HG02623 (cell line): Measurements from ENCODE around the gene SRCIN1.
"Not testable (repeated sequence)": the region's sequence is repeated elsewhere in the genome, so short reads cannot be mapped to it uniquely, and the experiment has no call there.

ENCODE experiments used
- ATAC-seq: cut with Tn5 transposase; IDR thresholded peaks from one replicate; pipeline ENCODE4 v1.9.1; 2021; ENCODE audit warnings: moderate library complexity; ENCODE audit not compliant: unreplicated experiment

Gene SRCIN1

GRCh38 chr17:38546396-38546795 is 59.4 kb downstream of the SRCIN1 start:
- no peak for ATAC-seq

DNA sequence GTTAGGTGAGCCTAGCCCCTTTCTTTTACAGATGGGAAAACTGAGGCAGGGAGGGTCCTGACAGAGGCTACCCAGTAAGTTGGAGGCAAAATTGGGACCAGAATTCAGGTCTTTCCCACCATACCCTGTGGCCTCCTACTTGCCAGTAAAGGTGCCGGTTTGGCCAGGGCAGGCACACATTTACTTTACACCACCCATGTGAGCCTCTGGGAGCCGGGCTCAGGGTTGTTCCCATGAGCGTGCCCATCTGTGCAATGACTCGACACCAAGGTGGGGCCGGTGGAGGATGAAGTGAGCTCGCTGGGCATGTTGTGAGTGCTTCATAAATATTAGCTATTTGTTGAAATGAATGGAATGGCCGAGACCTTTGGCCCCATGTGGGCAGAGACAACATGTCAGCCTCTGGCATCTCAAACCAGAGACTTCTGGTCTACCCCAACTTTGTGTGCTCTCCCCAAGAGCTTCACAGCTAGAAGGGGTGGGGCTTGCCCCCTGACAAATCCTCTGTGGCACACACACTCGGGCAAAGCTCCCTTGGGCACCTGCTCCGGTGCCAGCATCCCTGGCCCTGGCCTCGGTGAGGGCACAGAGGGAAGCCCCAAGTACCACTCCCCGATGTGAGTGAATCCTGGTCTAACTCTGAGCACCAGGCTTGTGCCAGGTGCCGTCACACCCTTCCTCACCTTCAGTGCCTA is 60.1 kb downstream of the SRCIN1 start:
- ATAC-seq = no peak

DNA sequence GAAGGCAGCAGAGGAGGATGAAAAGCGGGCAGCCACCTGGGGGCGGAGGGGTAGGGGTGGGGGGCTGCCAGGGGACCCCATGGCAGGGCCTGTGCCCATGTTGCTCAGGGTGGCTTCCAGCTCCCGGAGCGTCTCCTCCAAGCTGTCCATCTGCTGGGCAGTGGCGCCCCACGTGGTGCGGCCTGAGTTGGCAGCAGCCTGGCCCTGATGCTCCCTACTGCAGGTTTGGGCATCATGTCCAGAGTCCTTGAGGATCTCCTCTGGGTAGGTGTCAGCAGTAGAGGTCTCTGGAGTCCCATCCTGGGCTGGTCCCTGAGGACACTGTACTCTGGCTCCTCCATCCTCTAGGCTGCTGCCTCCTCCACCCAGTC is 60.9 kb downstream of the SRCIN1 start:
- no peak for ATAC-seq

- ATAC-seq = no peak
These were observed 61.4 kb downstream of the SRCIN1 start for GRCh38 chr17:38544175-38544838.

DNA sequence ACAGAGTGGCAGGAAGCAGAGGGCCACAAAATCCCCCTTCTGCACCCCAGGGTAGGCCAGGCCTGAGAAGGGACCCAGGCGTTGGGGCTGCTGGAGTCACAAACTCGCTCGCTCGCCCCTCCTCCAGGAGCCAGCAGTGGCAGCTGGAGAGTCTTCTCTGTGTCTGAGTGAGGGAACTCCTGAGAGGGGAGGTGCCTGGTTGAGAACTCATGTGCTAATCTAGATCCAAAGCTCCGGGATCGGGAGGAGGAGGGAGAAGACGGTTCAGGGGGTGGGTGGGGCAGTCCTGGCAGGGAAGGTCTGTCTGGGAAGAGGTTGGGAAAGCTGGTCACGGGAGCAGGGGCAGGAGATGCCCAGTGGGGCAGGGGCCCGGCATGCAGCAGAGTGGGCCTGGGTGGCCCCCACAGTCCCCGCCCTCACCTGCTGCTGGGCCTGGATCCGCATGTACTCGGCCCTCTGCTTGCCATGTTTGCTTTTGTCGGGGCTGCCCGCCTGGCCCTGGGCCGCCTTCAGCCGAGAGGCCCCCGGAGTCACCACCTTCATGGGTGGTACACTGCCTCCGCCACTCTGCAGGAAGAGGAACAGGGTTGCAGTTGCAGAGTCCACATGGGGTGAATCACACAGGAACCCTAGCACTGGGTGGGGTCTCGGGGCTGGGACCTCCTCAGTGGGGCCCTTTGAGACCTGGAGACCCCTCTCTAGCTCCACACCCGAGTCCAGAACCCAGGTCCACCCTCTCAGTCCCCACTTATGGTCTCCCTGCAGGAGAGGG is 62.2 kb downstream of the SRCIN1 start:
- ATAC-seq = no peak

DNA sequence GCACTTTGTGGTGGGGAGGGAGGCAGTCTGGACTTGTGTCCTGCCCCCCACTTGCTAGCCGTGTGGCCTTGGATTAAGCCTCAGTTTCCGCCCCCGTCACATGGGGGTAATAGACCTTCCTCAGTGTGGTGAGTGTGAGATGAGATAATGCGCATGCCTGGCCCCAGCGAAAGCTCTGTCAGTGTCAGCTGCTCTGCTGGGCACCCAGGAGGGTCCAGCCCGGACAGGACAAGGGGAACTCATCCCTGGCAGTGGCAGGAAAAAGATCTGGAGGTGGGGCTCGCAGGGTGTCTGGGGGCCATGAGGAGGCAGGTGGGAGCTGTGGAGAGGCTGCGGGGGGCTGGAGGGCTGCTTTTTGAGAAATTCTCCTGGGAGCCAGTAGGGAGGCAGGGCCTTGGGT is 63.5 kb downstream of the SRCIN1 start:
- no peak for ATAC-seq

DNA sequence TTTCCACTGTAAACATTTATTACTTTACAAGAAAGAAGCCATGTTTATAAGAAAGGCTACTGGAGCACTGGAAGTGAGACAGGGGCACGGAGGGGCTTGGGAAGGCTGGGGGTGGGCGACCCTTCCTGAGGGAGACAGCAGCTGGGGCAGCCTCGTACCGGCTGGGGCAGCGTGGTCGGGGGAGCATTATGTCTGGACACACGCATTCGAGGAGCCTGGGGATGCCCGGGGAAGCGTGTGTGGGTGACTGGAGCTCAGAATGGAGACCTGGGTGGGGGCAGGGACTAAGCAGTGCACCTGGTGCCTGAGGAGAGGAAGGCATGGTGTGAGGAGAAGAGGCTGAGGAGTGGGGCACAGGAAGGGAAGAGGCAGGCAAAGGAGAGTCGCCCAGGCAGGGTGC is 64.5 kb downstream of the SRCIN1 start:
- ATAC-seq = no peak

DNA sequence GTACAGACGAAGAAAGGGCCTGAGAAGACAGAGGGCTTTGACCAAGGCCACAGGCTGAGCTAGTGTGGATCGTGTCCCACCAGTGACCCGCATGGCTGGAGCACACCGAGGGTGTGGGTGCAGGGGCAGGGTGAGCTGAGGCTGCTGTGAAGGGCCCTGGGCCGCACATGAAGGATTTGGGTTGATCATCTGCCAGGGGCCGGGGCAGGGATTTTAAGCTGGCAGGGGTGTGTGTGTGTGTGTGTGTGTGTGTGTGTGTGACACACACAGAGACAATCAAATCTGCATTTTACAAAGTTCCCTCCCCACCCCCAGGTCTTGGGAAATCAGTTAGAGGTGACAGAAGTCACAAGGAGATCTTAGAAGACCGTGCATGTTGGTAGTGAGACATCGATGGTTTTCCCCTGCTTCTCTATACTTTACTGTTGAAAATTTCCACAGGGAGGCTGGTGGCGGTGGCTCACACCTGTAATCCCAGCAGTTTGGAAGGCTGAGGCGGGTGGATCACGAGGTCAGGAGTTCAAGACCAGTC is 65.2 kb downstream of the SRCIN1 start:
- no peak for ATAC-seq

- ATAC-seq = no peak
These were observed 66.4 kb downstream of the SRCIN1 start for GRCh38 chr17:38539386-38539785.

DNA sequence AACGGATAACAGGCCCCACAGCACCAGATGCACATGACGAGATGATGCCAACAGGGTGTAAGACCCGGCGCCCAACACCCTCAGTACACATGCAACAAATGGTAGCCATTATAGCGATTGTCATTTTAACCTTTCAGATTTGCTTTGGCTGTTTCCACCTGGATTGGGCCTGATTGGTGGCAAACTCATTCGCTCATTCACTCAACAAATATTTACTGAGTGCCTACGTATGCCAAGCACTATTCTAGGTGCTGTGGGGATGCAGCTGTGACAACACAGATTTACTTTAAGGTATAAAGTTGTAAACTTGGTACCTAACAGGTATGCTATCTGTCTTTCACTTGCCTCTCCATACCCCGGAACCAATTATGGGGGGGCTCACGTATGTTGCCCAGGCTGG is 66.8 kb downstream of the SRCIN1 start:
- ATAC-seq = no peak

GRCh38 chr17:38536661-38537060 is 69.1 kb downstream of the SRCIN1 start:
- ATAC-seq = no peak

- ATAC-seq = no peak
These were observed 69.9 kb downstream of the SRCIN1 start for GRCh38 chr17:38535886-38536285.

DNA sequence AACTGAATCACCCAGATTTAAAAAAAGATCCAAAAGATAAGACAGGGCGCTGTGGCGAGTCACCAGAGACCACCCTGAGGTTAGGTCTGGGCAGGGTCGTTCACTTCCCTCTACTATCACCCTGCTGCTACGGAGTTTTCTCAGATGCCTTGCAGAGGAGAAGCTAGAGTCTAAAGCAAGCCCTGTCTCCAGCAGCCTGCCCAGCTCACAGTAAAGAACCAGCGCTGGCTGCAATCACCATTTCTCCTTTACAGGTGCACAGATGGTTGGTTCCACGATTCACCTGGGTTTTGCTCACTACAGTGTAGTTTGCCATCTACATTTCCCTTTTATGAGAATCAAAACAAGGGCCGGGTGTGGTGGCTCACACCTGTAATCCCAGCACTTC is 71.3 kb downstream of the SRCIN1 start:
- ATAC-seq = no peak

- ATAC-seq = no peak
These were observed 71.8 kb downstream of the SRCIN1 start for GRCh38 chr17:38533866-38534497.

DNA sequence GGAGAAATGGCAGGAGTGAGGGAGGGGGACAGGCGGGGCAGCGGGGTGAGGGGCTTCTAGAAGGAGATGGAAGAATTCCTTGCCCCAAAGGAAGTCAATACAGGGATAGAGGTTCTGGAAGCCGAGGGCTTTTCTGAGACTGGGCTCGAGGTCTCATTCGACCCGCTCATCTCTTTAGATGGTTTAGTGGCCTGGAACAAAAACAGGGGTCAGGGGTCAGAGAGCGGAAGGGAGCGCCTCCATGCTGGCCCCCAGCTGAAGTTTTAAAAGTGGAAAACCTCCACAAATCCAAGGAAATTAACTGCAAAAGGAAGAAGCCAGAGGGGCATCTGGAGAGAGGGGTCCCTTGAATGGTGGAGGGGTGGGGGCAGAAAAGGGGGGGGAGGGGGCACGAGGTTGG is 72.5 kb downstream of the SRCIN1 start:
- ATAC-seq = no peak

DNA sequence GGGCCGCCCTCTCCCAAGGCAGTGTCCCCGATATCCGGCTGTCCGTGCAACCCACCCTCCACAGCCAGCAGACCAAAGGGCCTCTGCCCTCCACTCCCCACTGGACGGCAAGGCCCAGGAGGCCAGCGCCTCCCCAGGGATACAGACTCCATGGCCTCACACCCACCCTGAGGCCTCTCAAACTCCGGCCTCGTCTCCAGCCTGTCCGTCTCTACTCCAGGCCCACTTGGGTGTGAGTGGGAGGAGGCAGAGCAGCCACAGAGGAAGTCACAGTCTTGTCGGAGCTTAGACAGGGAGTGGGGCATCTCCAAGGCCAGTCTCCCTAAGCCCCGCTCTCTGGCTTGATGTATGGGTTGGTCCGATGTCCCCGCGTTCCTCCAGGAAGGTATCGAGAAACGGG is 73.3 kb downstream of the SRCIN1 start:
- no peak for ATAC-seq

DNA sequence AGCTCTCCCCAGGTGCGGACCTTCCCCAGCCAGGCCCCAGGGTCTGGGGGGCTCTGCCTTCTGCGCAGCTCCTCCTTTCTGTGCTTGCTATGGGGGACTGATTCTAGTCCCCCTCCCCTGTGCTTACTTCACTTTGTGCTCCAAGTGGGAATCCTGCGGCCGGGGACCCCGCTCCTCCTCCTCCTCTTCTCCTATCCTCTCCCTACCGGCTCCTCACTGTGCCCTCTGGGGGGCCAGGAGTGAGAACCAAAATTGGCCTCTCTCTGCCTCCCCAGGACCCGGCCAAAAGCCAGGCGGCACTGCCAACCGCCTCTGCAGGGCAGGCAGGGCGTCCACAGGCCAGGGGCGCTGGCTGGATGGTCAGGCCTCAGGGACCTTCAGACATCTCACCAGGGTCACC is 74.0 kb downstream of the SRCIN1 start:
- ATAC-seq = not testable (repeated sequence)

- ATAC-seq = not testable (repeated sequence)
These were observed 74.9 kb downstream of the SRCIN1 start for GRCh38 chr17:38530856-38531255.

DNA sequence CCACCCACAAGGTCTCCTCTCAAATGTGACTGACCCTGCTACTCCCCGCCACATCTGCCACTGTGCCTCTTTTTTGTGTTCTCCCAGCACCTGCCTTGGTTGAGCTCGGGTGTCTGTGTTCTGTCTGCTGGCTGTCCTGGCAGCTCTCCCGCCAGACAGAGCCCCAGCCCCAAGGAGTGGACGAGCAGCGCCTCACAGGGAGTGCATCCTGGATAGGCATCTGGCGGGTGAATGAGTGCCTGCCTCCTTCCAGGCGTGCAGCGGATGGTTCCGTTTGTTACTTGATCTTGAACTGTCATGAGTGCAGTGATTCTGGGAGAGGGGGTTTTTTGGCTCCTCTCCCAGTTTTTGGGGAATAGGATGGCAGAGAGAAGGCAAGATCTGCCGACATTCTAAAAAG is 77.6 kb downstream of the SRCIN1 start:
- not testable (repeated sequence) for ATAC-seq

DNA sequence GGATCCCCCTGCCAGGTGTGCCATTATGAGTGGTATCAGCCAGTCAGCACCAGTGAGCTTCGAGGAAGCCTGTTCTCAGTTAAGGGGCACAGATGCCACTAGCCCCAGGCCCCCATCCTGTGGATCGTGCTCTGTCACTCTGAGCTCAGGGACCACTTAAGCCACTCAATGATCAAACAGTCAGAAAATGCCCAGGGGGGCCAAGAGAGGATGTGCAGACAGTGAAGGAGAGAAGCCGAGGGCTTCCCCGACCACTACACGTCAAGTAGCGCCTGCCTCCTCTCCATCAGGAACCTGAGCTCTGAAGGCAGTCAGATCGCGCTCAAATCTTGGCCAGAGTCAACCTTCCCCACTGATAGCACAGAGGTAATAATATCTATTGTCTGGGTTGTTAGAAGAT is 79.2 kb downstream of the SRCIN1 start:
- ATAC-seq = not testable (repeated sequence)

- ATAC-seq = no peak
These were observed 93.2 kb downstream of the SRCIN1 start for GRCh38 chr17:38512473-38513058.
